Activated CD4-positive, alpha-beta T cell treated with anti-CD3 and anti-CD28 coated beads for 4 hours (primary cell): ENCODE results near the gene EFCAB8.

Experiments used
- DNase-seq, 2 donors: peaks; one replicate each; pipeline ENCODE4 v3.0.0-alpha.2; 2020

The EFCAB8 gene, protein sequence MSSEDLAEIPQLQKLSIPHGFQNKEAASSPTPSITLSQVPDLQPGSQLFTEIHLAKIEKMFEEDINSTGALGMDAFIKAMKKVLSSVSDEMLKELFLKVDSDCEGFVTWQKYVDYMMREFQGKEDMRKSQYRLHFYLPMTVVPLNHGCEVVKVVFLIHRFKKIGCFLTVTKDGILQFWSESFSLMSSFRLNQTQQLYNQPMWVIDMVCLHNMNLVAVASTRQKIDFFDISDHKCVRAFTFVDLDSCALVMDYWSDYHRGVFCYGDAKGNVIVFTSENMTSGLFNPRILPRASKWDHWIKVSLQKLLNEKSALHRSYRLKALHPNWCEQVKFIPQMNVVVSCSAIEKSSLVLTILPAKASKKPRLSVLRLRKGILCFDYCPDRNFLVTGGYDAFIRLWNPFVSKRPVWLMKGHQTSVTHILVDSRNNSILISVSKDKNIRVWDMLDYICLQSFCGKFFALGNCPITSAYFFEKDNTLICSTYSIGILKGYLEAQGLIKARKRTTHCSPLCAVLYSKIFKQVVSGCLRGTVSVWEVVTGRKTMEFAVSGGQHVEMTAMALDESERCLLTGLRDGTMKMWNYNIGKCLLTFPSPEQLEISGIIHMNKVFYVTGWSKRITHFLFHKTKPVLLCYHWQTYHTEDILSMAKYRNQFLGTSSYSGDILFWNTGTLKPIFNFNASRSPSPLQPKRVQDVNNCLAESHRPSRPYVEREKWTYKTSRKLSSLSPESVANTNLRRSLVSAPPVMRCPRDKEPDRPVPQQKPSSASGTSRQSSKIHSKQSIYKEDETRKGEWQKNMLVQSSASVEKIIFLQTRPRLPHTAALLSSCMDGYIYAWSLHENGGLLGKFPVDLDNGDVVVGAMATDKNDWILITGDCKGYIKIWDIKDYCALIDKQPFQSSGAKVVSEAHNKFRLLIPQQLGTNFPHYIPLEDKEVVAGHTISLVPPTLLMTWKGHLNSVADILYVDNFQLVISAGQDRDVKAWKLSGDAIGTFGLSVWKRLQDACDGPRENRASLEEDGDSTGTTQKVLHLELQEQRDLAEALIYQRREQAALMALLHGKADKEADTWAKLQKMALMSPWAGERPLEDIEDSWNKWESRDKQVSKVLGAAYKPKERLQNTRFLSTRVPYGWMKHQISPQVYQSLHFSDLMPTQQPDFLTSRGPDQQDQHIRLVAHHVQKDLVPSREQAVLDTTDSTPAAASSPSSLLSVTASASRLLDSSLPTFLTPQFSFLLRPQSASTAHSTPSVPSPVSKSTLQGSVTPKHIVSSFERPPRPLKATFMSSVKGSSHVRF

DNA sequence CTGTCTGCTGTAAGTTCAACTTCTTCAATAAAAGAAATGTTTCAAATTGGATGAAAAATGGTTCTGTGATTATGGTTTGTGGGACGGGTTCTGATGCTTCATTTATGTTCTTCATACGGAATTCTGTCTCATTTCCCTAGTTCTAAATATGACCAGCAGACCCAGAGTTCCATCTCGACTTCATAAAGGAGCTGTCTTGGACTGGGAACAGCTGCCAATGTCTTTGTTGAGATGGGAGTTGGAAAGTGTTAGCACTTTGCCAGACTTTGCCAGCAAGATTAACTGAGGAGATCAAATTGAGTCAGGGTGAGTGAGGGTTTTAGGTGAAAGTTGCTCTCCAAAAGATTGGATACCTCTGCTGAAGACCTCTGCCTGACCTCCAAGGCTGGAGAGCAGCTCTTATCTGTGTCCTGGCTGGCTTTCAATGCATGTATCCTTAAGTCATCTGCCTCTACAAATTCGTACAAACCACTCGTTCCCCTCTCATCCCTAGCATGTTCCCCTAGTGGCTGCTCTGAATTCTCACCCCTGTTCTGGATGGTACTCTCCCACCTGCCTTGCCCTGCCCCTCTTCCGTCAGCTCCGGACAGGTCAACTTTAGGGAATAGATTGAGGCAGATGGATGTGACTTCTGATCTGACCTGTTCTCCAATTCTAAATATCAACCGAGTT lies at the start of gene EFCAB8:
Gene EFCAB8, plus strand, starts transcription at position 223 of the 672 bp plus-strand sequence. CDS start 4,870 bp downstream, outside the sequence.
- no peak for DNase-seq

DNA sequence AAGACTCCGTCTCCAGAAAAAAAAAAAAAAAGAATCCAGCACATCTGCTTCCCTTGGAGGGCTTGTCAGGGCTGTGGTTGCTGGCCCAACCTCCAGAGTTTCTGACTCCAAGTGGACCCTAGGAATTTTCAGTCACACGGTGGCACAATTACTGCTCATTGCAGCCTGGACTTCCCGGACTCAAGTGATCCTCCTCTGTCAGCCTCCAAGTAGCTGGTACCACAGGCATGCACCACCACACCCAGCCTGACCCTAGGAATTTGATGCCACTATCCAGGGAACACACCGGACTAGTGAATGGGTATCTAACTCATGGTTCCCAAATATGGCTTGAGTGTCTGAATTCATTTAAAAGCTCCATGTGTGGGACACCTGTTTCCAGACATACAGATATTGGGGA lies 48.8 kb upstream of the EFCAB8 start:
- no peak for DNase-seq

DNA sequence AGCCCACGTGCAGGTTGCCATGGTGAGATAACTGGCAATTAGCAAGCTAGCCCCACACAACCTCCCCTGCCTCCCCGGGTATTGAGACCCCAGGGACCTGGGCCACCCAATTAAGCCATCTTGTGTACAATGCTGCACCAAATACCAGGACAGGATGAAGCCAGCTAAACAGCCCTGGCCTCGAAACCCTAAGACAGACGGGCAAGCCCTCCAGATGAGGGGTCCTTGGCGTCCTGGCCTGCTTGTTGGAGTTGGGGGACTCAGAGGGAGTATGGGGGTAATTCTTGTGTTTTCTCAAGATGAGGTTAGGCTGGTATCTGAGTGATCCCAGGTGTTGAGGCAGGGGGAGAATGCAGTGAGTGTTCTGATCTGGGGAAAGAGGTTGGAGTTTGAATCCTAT lies 47.8 kb upstream of the EFCAB8 start:
- DNase-seq: no peak

DNA sequence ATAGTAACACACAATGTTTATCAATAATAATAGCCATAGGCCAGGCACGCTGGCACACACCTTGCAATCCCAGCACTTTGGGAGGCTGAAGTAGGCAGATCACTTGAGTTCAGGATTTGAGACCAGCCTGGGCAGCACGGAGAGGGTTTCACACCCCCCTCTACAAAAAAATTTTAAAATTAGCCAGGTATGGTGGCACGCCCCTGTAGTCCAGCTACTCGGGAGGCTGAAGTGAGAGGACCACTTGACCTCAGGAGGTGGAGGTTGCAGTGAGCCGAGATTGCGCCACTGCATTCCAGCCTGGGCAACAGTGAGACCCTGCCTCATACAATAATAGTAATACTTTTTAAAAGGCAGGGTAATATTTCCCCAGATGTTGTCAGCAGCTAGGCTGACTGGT lies 46.8 kb upstream of the EFCAB8 start:
- no peak for DNase-seq

DNA sequence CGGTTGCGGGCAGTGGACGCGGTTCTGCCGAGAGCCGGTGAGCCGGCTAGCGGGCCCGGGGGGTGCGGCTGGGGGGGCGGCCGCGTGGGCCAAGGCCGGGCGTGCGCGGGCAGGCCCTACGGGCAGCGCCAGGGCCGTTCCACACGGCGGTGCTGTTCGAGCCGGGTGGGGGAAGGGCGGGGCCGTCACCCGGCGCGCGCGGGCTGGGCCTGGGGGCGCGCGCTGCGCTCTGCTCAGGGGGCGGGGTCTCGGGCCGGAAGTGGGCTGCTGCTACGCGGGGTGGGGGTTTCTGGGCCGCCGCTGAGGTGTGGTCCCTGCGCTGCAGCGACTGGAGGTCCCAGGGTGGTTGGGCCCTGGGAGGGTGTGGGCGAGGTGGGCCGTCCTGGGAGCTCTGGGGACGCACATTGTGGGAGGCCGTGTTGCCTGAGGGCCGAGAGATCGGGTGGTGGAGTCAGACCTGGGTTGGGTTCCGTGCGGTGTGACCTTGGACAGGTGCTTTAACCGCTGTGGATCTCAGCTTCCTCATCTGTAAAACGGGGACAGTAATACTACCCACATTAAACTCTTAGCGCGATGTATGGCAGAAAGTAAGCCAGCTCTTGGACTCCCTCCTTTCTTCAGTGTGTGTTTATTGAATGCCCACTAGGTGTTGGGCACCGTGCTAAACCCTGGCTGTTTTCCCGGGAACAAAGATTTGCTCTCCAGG lies 38.6 kb upstream of the EFCAB8 start:
- DNase-seq: peak; percentile 70 to 88

DNA sequence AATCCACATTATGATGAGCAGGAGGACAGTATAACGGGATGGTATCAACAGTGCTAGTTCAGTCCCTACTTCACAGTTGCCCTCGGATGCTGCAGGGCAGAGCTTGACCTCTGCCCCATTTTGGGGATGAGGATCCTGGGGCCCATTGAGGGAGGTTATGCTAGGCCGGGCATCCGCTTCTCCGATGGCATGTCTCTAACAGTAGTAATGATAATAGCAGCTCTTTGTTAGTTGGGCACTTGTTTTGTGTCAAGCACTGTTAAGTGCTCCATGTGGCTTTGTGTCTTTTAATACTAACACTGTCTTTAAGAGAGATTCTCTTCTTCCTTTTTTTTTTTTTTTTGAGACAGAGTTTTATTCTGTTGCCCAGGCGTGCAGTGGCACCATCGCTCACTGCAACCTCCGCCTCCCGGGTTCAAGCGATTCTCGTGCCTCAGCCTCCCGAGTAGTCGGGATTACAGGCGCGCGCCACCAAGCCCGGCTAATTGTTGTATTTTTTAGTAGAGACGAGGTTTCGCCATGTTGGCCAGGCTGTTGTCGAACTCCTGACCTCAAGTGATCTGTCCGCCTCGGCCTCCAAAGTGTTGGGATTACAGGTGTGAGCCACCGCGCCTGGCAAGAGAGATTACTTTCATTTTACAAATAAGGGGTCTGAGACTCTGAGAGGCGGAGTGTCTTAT lies 37.9 kb upstream of the EFCAB8 start:
- DNase-seq: no peak

DNA sequence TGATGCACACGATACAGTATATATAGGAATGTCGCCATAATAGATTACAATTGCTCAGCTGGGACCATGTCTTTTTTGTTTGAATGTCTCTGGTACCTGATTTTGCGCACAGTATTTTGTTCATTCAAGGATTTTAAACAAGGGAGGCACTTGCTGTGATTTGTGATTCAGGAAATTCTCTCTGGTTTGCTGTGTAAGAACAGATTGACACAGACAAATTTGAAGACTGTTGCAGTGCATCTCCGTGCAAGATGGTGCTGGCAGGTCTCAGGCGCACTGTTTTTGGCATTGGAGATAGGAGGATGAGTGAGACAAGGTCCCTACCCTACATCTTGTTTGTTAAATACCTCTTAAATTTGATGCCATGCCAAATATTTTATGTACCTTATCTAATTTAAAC lies 36.5 kb upstream of the EFCAB8 start:
- DNase-seq: no peak

DNA sequence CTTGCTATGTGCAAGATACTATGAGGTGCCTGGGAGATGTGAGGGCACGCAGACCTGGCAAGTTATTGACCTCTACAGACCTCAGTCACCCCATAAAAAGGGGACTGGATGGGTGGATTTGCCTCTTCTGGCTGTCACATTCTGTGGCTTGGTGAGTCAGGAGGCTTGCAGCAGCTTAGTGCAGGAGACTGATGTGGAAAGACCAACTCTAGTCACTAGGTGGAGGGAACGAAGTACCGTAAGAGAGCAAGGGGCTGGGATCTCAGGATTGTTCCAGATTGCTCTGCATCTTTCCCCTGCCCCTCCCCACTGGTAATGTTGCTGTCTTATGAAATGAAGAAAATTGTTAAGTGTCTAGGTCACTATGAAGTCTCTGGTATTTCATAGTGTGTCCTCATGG lies 35.6 kb upstream of the EFCAB8 start:
- peak in 1 of 2 donors; percentile 12 for DNase-seq

DNA sequence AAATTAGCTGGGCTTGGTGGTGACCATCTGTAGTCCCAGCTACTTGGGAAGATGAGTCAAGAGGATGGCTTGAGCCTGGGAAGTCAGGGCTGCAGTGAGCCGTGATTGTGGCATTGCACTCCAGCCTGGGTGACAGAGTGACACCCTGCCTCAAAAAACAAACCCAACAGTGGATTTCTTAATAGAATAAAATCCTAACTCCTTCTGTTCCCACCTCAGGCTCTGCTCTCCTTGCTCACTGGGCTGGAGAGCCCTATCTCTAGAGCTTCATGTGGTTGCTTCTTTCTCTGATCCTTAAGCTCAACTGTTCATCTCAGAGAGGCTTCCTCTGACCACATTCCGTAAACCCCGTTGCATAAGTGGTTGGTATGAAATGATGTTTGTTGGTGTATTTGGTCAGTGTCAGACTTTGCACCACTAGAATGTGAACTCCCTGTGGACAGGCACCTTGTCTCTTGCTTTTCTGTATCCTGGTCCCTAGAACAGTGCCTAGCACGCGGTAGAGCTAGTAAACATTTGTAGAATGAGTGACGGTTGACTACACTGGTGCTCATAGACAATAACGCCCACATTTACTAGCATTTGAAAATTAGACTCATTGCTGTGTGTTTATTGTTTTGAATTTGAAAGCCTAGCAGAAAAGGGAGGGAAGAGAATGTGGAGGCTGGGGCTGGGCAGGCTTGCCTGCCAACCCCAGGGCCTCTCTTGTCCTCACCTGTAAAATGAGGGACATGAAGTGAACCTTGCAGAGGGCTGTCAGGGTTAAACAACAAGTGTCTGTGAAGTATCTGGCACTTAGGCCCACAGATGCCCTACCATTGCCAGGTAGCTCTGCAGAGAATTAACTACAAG lies 34.8 kb upstream of the EFCAB8 start:
- no peak for DNase-seq

DNA sequence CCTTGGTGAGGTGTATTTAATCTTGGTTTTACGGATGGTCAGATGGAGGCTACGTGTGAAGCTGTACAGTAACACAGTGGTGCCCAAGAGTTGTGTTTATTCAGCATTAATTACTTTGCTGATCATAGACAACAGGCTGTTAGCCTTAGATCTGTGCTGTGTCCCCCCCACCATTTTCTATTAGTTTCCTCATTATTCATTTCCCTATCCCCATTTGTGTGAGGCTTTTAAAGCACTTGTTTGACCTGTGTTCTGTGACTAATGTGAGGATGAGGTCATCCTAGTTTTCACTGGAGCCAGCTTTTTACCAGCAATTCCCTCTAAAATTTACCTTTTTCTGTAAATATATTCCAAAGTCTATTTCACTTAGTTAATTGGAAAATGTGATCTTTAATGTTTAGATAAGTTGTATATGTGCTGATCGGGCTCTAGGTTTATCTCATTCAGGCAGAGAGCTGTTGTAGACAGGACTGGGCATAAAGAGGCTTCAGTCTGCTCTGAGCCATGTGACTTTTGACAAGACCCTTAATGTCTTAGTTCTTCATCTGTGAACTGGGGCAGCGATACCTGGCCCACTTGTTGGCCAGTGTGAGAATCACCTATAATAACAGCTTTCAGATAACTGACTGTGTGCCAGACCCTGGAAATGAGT lies 30.6 kb upstream of the EFCAB8 start:
- no peak for DNase-seq

DNA sequence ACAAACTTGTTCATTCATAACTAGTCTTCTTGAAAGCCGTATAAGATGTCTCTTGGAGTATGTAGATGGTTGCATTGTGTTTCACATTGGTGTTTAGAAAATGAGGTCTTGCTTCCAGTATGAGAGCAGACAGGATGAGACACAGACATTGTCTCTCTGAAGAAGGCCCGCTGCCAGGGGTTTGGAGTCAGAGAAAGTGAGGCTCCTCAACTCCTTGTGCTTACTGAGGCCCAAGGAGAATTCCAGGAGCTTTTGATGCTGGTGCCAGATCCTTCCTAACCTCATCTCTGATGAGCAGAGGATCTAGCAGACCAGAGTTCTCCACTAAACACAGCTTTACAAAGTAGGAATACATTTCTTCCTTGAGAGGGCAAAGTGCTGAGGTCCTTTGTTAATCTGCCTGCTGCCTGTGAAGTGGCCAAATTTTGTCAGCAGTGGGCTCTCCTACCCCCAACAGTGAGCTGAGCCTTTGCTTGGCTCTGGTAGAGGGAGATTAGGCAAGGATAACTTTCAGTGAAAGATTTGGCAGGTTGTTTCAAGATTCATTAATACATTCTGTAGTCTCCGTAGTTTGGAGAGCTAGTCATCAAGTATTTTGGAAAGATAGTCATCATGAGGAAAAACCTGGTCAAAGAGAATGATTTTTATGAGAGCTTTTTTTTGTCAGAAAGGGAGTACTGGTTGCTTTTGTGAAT lies 29.3 kb upstream of the EFCAB8 start:
- DNase-seq: no peak

DNA sequence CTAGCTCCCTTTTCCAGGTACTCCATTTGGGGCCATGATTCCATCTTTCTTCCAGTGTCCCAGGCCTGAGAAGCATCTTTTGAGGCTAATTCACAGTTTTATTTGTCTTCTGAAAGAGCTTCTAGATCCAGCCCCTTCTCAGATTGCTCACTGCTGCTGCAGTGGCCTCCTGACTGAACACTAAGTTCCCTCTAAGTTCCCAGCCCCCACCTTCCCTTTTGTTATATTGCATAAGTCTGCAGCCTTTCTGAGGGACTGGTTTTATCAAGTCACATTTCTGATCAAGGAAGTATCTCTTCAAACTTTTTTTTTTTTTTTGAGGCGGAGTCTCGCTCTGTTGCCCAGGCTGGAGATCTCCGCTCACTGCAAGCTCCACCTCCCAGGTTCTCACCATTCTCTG lies 28.3 kb upstream of the EFCAB8 start:
- no peak for DNase-seq

DNA sequence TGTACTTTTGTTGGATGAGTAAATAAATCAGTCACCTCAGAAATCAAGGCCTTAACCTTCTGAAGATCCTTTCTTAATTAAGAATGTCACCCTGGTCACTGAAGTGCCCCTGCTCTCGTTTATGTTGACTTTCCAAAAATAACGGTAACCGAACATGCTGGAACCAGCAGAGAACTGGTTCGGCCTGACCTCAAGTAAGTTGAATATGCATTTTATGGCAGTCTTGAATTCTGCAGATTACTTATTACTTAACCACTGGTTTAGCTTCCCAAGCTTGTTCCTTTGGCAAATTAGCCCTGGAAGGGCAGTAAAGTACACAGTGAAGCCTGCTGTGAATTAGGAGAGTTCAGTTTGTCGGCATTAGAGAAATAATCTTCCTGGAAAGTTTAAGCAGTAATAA lies 26.7 kb upstream of the EFCAB8 start:
- DNase-seq: no peak

DNA sequence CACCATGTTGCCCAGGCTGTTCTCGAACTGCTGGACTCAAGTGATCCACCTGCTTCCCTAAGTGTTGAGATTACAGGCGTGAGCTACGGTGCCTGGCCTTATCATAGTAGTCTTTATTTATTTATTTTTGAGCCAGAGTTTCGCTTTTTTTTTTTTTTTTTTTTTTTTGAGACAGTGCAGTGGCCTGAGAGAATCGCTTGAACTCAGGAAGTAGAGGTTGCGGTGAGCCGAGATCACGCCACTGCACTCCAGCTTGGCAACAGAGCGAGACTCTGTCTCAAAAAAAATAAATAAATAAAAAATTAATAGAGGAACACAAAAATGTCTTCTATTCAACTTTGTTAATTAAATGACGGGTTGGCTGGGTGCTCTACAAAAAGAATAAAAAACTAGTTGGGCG lies 26.1 kb upstream of the EFCAB8 start:
- DNase-seq: no peak

DNA sequence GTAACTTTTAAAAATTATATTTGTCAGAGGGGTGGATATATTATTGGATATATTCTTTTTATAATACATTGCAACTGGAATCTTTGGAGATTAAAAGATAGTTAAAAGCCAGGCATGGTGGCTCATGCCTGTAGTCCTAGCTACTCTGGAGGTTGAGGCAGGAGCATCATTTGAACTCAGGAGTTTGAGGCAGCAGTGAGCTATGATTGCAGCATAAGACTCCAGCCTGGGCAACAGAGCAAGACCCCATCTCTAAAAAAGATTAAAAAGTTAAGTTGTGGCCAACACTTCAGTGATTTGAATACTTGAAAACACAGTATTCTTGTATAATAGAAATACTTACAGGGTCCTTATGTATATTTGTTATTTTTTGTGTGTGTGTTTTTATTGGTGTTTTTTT lies 23.8 kb upstream of the EFCAB8 start:
- no peak for DNase-seq

DNA sequence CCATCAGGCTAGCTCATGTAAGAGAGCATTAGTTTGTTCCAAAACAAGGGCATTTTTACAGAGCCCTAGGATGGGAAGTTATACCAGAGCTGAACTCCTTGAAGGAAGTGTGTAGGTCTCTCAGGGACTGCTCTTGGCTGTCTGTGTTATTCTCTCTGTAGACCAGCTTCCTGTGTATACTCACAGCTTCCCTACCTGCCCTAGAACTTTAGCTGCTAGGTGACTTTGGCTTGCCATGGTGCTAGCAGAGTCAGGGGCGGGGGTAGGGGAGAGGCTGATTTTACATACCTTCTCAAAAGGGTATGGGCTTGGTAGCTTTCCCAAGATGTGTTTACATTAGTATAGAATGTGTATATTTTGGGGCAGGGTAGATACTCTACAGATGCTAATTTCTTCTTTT lies 21.6 kb upstream of the EFCAB8 start:
- no peak for DNase-seq

DNA sequence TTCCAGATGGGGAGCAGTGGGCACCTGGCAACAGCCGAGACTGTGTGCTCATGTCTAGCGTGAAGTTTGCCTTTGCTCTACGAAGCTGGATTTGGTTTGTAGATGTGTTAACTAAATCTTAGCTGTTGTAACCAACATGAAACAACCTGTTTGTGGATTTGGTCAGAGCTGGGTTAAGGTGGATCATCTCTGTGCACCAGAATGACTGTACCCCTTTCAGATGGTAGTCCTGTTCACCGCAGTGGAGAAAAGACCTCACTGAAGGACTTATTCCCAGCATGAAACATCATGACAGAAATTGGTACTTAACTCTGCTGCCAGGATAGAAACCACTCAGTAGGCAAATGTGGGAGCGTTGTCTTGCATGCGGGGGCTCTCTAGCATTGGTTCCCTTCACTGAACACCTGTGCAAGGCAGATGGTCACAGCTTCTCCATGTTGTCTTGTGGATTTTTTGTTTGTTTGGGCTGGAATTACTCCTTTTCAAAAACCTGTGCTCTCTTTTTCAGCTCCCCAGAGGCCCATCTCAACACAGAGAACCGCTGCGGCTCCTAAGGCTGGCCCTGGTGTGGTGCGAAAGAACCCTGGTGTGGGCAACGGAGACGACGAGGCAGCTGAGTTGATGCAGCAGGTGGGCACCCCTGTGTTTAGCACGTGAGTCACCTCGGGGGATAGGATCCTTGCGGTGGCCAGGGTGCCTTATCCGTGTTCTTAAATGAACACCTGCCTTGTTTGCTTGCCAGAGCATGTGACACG lies 19.3 kb upstream of the EFCAB8 start:
- no peak for DNase-seq

DNA sequence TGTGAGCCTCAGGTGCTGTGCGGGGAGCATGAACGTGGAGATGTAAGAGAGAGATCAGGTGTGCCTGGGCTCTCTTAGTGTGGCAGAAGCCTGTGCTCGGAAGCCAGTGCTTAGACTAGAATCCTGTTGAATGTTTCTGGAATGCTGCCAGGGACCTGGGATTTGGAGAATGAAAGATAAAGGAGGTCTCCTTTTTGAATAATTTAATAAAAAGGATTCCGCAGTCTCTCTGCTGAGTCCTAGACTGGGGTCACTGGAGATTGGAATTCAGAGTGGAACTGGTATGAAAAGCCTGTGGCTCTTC lies 18.8 kb upstream of the EFCAB8 start:
- no peak for DNase-seq

DNA sequence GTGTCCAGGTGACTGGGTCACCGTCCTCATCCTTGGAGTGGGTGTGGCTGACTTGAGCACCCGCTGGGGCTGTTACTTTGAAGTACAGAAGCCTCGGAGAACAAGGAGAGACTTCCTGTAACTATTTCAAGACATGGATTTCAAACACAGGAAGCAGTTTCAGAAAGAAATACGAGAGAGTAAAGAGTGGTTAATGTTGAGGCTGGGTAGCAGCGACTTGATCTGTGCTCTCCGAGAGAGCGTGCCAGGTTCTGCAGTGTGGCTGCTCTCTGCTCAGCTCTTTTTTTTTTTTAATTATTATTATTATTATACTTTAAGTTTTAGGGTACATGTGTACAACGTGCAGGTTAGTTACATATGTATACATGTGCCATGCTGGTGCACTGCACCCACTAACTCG lies 17.5 kb upstream of the EFCAB8 start:
- no peak for DNase-seq
